GM12878 (cell line): ENCODE measurements around the gene PIK3R3. TPM values are rescaled to one million over a fixed set of nuclear protein-coding genes. Genes with fewer than 3 reads are reported as not detected.

ENCODE experiments used
- ATAC-seq: fragments of 200-7000 bp; cut with Tn5 transposase; 3 replicates; pipeline ENCODE4 v1.9.1; 2020; ENCODE audit warnings: mild to moderate bottlenecking, moderate library complexity
- BruUV-seq: library from RNA; stranded (reverse); fragments of 400-500 nt; replicated peaks from 2 replicates; lab custom pipeline; 2021; lab: Mats Ljungman, UMichigan
- CTCF ChIA-PET: fragments of 300-600 bp; sonication (Branson Sonifier 250); formaldehyde crosslinking; extraction: SDS; loops from one replicate; lab custom pipeline; 2021; ENCODE audit warnings: inconsistent platforms; lab: Yijun Ruan, JAX
- POLR2A ChIA-PET: fragments of 350-600 bp; formaldehyde crosslinking; extraction: SDS; loops from one replicate; lab custom pipeline; 2021; ENCODE audit warnings: inconsistent platforms; lab: Charles Lee
- RAD21 ChIA-PET: fragments of 300-600 bp; sonication (Branson Sonifier 250); formaldehyde crosslinking; loops from one replicate; lab custom pipeline; 2023; ENCODE audit warnings: antibody characterized with exemption; ENCODE audit not compliant: unreplicated experiment; lab: Charles Lee
- SMC1A ChIA-PET: fragments of 300-600 bp; sonication (Branson Sonifier 250); formaldehyde crosslinking; loops from one replicate; lab custom pipeline; 2023; ENCODE audit not compliant: unreplicated experiment, uncharacterized antibody; lab: Charles Lee
- DNase-seq: peaks from one replicate; pipeline ENCODE4 v3.0.0-alpha.2; 2011; ENCODE audit warnings: low read depth, low spot score
- FAIRE-seq: peaks from 3 replicates; lab custom pipeline; 2011; peaks lifted over from hg19 to GRCh38; lab: Jason Lieb, UNC
- H2AFZ ChIP-seq: 2 replicates; pipeline ENCODE4 v1.6.0; 2011; ENCODE audit warnings: low read depth, low read length, control low read depth; ENCODE audit not compliant: control insufficient read depth
- H3K27ac ChIP-seq: 2 replicates; pipeline ENCODE4 v1.5.1; 2011; ENCODE audit warnings: control low read depth; ENCODE audit not compliant: control insufficient read depth, insufficient read depth
- H3K27me3 ChIP-seq, 2 experiments: replicated peaks in 1 of 2; 2 replicates each; pipeline versions ENCODE4 v1.6.0 to v1.6.1; 2011; ENCODE audit warnings: low read length in 1 of 2; ENCODE audit not compliant: control insufficient read depth in 2 of 2, insufficient read depth in 2 of 2
- H3K36me3 ChIP-seq, 2 experiments: 2 replicates each; pipeline ENCODE4 v1.5.1; 2011; ENCODE audit warnings: low read length in 1 of 2; ENCODE audit not compliant: control insufficient read depth in 2 of 2, insufficient read depth in 2 of 2
- H3K4me1 ChIP-seq: 2 replicates; pipeline ENCODE4 v1.6.1; 2011; ENCODE audit warnings: mild to moderate bottlenecking, low read length, moderate library complexity, mixed read lengths; ENCODE audit not compliant: control insufficient read depth, insufficient read depth
- H3K4me2 ChIP-seq: 2 replicates; pipeline ENCODE4 v1.6.0; 2011; ENCODE audit warnings: control low read depth; ENCODE audit not compliant: control insufficient read depth, insufficient read depth
- H3K4me3 ChIP-seq: fragments of 200-600 bp; sonication (generic); 2 replicates; pipeline ENCODE4 v1.5.1; 2016
- H3K79me2 ChIP-seq: 2 replicates; pipeline ENCODE4 v1.6.0; 2011; ENCODE audit warnings: low read length; ENCODE audit not compliant: control insufficient read depth, insufficient read depth
- H3K9ac ChIP-seq: 2 replicates; pipeline ENCODE4 v1.8.0; 2011; ENCODE audit warnings: low read length, control low read depth, mixed read lengths; ENCODE audit not compliant: control insufficient read depth, insufficient read depth
- H3K9me3 ChIP-seq: replicated peaks from 3 replicates; pipeline ENCODE4 v1.5.1; 2011; ENCODE audit warnings: mild to moderate bottlenecking, low read length; ENCODE audit not compliant: control insufficient read depth, insufficient read depth
- H4K20me1 ChIP-seq: 2 replicates; pipeline ENCODE4 v1.6.0; 2011; ENCODE audit not compliant: control insufficient read depth, insufficient read depth
- CBFB ChIP-seq: IDR thresholded peaks from 2 replicates; pipeline ENCODE4 v1.6.1; 2016; ENCODE audit warnings: antibody characterized with exemption, low read depth
- CHD2 ChIP-seq: IDR thresholded peaks from 2 replicates; pipeline ENCODE4 v1.6.1; 2011; ENCODE audit warnings: low read depth, low read length, improper control_type of control experiment, borderline replicate concordance
- CHD4 ChIP-seq: fragments of 200-600 bp; sonication (generic); IDR thresholded peaks from 2 replicates; pipeline ENCODE4 v1.6.1; 2016; ENCODE audit warnings: mild to moderate bottlenecking
- CUX1 ChIP-seq: IDR thresholded peaks from 2 replicates; pipeline ENCODE4 v1.6.1; 2012; ENCODE audit warnings: improper control_type of control experiment, low read depth, low read length; ENCODE audit not compliant: insufficient replicate concordance
- ESRRA ChIP-seq: IDR thresholded peaks from 2 replicates; pipeline ENCODE4 v1.6.1; 2012; ENCODE audit warnings: mild to moderate bottlenecking, low read length, improper control_type of control experiment
- JUNB ChIP-seq: IDR thresholded peaks from 2 replicates; pipeline ENCODE4 v1.6.1; 2016; ENCODE audit warnings: antibody characterized with exemption, mild to moderate bottlenecking
- JUND ChIP-seq: IDR thresholded peaks from 2 replicates; pipeline ENCODE4 v1.6.1; 2012; ENCODE audit warnings: low read depth, mild to moderate bottlenecking, low read length, improper control_type of control experiment, moderate library complexity
- PAX8 ChIP-seq: fragments of 450-650 bp; IDR thresholded peaks from 2 replicates; pipeline ENCODE4 v1.6.1; 2017; ENCODE audit warnings: mild to moderate bottlenecking, moderate library complexity
- SMARCA5 ChIP-seq: fragments of 450-650 bp; IDR thresholded peaks from 2 replicates; pipeline ENCODE4 v1.6.1; 2017; ENCODE audit warnings: mild to moderate bottlenecking
- SUPT20H ChIP-seq: IDR thresholded peaks from 2 replicates; pipeline ENCODE4 v1.6.1; 2011; ENCODE audit warnings: low read depth, mild to moderate bottlenecking, low read length, moderate library complexity, borderline replicate concordance; ENCODE audit not compliant: control insufficient read depth
- YY1 ChIP-seq: IDR thresholded peaks from 2 replicates; pipeline ENCODE4 v1.6.1; 2011; ENCODE audit warnings: low read depth, mild to moderate bottlenecking, low read length
- ZNF384 ChIP-seq: IDR thresholded peaks from 2 replicates; pipeline ENCODE4 v1.6.1; 2012; ENCODE audit warnings: low read depth, mild to moderate bottlenecking, low read length, improper control_type of control experiment, borderline replicate concordance
- ZNF687 ChIP-seq: fragments of 450-650 bp; IDR thresholded peaks from 2 replicates; pipeline ENCODE4 v1.6.1; 2017; ENCODE audit warnings: mild to moderate bottlenecking, moderate library complexity
- WGBS: methylation state at CpG from one replicate; pipeline ENCODE4 v1.1.6; 2016; ENCODE audit warnings: low lambda C conversion rate; ENCODE audit not compliant: insufficient replicate concordance, insufficient coverage; ENCODE audit errors: missing lambda C conversion rate; 5-methylcytosine and 5-hydroxymethylcytosine counted together
- in situ Hi-C: fragments of 300-500 bp; cut with MboI; formaldehyde crosslinking; loops from 9 replicates; pipeline ENCODE4 v1.14.3; 2018; ENCODE audit warnings: mixed read lengths
- intact Hi-C: fragments of 100-400 bp; cut with micrococcal nuclease; formaldehyde crosslinking; loops from one replicate; pipeline ENCODE4 v1.14.2; 2022; ENCODE audit not compliant: unreplicated experiment
- polyA plus RNA-seq, 11 experiments: library from polyadenylated mRNA; depleted of rRNA in 4 of 11; unstranded in 6 of 11; stranded (reverse) in 5 of 11; fragments of >200 nt; fragmentation: Nextera tagmentation in 4 of 11; fragmentation: Illumina TruSeq in 1 of 11; extraction: Ambion mirVana in 4 of 11; extraction: Trizol in 1 of 11; gene quantifications; 1 replicate in 1 of 11; 2 replicates in 10 of 11; pipeline versions ENCODE4 v1.2.1 to v1.2.3, GENCODE V29; 2011 to 2016; ENCODE audit warnings: inconsistent platforms in 2 of 11, missing spikeins in 2 of 11, low read depth in 1 of 11
- total RNA-seq, 4 experiments: library from RNA; depleted of rRNA in 3 of 4; stranded (reverse); fragments of >200 nt in 3 of 4; fragmentation: Illumina TruSeq in 1 of 4; extraction: Trizol in 1 of 4; gene quantifications; 2 replicates each; pipeline versions ENCODE4 v1.2.1 to v1.2.3, GENCODE V29; 2013 to 2021

Gene PIK3R3
- total and polyA plus RNA-seq, 10 of the 15 experiments (the other 5 are each of a cell fraction or from before 2014, with no cell fraction given), result 4.8 to 27.0 (median 19.8) TPM

DNA sequence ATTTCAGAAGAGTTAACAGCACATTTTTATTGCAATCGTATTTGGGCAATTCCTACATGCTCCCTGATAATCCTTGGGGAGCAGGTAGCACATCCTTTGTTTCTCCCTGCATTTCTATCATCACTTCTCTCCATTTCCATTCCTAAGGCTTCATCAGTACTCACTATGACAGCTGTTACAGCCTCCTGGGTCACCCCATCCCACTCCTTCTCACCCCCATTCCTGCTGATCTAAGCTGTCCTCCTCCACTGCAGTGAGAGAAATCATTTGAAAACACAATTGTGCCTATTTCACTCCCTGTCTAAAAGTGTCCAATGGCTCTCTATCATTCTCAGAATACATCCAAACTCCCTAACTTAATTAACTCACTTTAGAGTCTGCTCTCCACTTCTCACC, 25.5 kb upstream of the PIK3R3 start:
- no peak for DNase-seq
- CTCF ChIA-PET, result interaction anchor here (0.7 to 1.7 kb wide), 5 partner anchors 9 to 120 kb away, joined by 3 to 4 read pairs (median 3); no protein-coding TSS in a partner anchor
- WGBS, result 78% methylated on average over 1 of the region's 1 CpG

More for the DNA sequence above, 25.5 kb upstream of the PIK3R3 start:
- no peak overlapping the region for H2AFZ ChIP-seq
- ATAC-seq (no peak), FAIRE-seq (no peak)
- no peak for TF ChIP-seq CUX1
- TF ChIP-seq ZNF384, result no peak
- TF ChIP-seq SUPT20H, result no peak
- no peak for TF ChIP-seq CHD4
- no peak for TF ChIP-seq PAX8
- no peak for TF ChIP-seq SMARCA5
- no peak for TF ChIP-seq ZNF687
- no peak for TF ChIP-seq ESRRA
- TF ChIP-seq YY1, result no peak
- no peak for TF ChIP-seq JUNB
- no peak for TF ChIP-seq CHD2
- TF ChIP-seq CBFB, result no peak
- TF ChIP-seq JUND, result no peak
- no peaks in the 10 kb centered on the region for H3K36me3 ChIP-seq
- intact Hi-C loops, result no loop called here
- SMC1A ChIA-PET, result interaction anchor here (0.8 to 4.2 kb wide), 6 partner anchors 17 to 114 kb away, joined by 3 to 20 read pairs (median 4); partner anchors contain the start of genes P3R3URF and TSPAN1
- POLR2A ChIA-PET, result interaction anchor here (1.1 to 2.3 kb wide), 2 partner anchors 9 to 94 kb away, joined by 3 to 5 read pairs; no protein-coding TSS in a partner anchor
- no peaks in the 10 kb centered on the region for H4K20me1 ChIP-seq
- in situ Hi-C loops, result no loop called here
- BruUV-seq, result no TSS peak
- H3K4me2 ChIP-seq, result no peak overlapping the region
- no peaks in the 10 kb centered on the region for H3K27me3 ChIP-seq
- H3K4me1 ChIP-seq, result peaks cover 10% of the 10 kb centered on the region
- RAD21 ChIA-PET, result interaction anchor here (0.7 to 2.0 kb wide), 5 partner anchors 20 to 472 kb away, joined by 3 to 4 read pairs (median 3); partner anchors contain the start of gene GPBP1L1
- H3K9ac ChIP-seq, result no peak overlapping the region
- H3K9me3 ChIP-seq, result no peaks in the 10 kb centered on the region; the same call in 2 of the 3 replicates
- H3K4me3 ChIP-seq, result no peak overlapping the region
- no peak overlapping the region for H3K27ac ChIP-seq
- no peaks in the 10 kb centered on the region for H3K79me2 ChIP-seq
